Glutamatergic neuron (in vitro differentiated cells): ENCODE results near the gene CACNA1C. TPM values are rescaled to one million over a fixed set of nuclear protein-coding genes. Genes with fewer than 3 reads are reported as not detected.

Source experiments
- DNase-seq: peaks from one replicate; pipeline ENCODE4 v3.0.0; 2022
- H3K27ac Mint-ChIP-seq: one replicate; pipeline ENCODE4 v1.8.0; 2020; ENCODE audit warnings: mild to moderate bottlenecking, mixed read lengths, inconsistent platforms; ENCODE audit not compliant: unreplicated experiment
- H3K27me3 Mint-ChIP-seq: one replicate; pipeline ENCODE4 v1.8.0; 2020; ENCODE audit warnings: mild to moderate bottlenecking, moderate library complexity, mixed read lengths, inconsistent platforms; ENCODE audit not compliant: unreplicated experiment
- H3K36me3 Mint-ChIP-seq: one replicate; pipeline ENCODE4 v1.8.0; 2020; ENCODE audit warnings: mild to moderate bottlenecking, mixed read lengths, inconsistent platforms; ENCODE audit not compliant: unreplicated experiment
- H3K4me1 Mint-ChIP-seq: one replicate; pipeline ENCODE4 v1.8.0; 2020; ENCODE audit warnings: mild to moderate bottlenecking, low read depth, mixed read lengths, inconsistent platforms; ENCODE audit not compliant: unreplicated experiment
- H3K4me3 Mint-ChIP-seq: one replicate; pipeline ENCODE4 v1.8.0; 2020; ENCODE audit warnings: mild to moderate bottlenecking, mixed read lengths, inconsistent platforms; ENCODE audit not compliant: unreplicated experiment
- H3K9me3 Mint-ChIP-seq: one replicate; pipeline ENCODE4 v1.8.0; 2020; ENCODE audit warnings: mild to moderate bottlenecking, moderate library complexity, mixed read lengths, inconsistent platforms; ENCODE audit not compliant: unreplicated experiment
- total RNA-seq: library from RNA; stranded (reverse); fragmentation: NEBNext Ultra II Directional; extraction: Animal tissue kit (Norgen Biotek cat#: 25700); gene quantifications from one replicate; pipeline ENCODE4 v1.2.1, GENCODE V29; 2021; ENCODE audit not compliant: unreplicated experiment
- TF ChIP-seq, protein P1 (sequence below): fragments of 200-600 bp; sonication (generic); IDR thresholded peaks from one replicate; pipeline ENCODE4 v1.5.0; 2021; ENCODE audit not compliant: partially characterized antibody, unreplicated experiment

CACNA1C gene
- total RNA-seq, 1 donor from 2014 or later, result 11.0 TPM

DNA sequence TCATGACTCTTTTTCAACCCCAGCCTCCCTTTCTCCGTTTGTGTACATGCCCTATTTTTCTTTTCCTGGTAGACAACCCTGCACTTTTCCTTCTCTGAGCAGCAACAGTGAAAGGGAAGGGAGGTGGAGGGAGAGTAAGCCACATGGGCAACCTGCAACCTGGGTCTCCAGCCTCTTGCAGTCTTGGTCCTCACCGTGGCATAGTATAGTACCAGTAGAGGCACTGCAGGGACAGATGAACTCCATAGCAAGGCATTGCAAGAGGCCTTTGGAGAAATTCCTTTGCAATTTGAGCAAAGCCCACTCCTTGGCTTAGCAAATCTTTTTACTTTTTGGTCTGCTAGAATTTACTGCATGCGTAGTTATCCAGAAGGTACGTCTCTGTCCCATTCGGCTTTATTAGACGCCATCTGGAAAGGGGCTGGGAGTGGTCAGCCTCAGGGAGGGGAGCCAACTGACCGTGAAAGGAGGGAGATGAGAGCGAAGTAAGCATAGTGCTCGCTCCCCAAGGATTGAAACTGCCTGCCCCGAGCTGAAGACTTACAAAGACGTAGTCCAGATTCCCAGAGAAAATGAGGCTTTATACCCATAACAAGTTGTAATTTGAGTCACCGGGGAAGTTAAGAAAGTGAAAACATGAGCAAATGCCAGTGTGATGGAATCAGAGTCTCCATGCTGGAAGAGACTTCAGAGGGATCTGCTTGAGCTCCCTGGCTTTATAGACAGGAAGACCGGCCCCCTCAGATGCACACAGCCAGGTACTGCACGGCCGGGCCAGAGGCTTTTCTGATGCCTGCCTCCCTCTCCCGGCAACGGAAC, 332.0 kb downstream of the CACNA1C start:
- H3K27me3 Mint-ChIP-seq, result peaks cover 2% of the 10 kb centered on the region
- H3K36me3 Mint-ChIP-seq, result no peaks in the 10 kb centered on the region
- peaks cover 27% of the 10 kb centered on the region for H3K4me1 Mint-ChIP-seq
- no peak overlapping the region for H3K4me3 Mint-ChIP-seq
- H3K9me3 Mint-ChIP-seq, result no peaks in the 10 kb centered on the region
- no peak overlapping the region for H3K27ac Mint-ChIP-seq
- TF ChIP-seq, protein P1, sequence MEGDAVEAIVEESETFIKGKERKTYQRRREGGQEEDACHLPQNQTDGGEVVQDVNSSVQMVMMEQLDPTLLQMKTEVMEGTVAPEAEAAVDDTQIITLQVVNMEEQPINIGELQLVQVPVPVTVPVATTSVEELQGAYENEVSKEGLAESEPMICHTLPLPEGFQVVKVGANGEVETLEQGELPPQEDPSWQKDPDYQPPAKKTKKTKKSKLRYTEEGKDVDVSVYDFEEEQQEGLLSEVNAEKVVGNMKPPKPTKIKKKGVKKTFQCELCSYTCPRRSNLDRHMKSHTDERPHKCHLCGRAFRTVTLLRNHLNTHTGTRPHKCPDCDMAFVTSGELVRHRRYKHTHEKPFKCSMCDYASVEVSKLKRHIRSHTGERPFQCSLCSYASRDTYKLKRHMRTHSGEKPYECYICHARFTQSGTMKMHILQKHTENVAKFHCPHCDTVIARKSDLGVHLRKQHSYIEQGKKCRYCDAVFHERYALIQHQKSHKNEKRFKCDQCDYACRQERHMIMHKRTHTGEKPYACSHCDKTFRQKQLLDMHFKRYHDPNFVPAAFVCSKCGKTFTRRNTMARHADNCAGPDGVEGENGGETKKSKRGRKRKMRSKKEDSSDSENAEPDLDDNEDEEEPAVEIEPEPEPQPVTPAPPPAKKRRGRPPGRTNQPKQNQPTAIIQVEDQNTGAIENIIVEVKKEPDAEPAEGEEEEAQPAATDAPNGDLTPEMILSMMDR, result no peak
- no peak for DNase-seq

DNA sequence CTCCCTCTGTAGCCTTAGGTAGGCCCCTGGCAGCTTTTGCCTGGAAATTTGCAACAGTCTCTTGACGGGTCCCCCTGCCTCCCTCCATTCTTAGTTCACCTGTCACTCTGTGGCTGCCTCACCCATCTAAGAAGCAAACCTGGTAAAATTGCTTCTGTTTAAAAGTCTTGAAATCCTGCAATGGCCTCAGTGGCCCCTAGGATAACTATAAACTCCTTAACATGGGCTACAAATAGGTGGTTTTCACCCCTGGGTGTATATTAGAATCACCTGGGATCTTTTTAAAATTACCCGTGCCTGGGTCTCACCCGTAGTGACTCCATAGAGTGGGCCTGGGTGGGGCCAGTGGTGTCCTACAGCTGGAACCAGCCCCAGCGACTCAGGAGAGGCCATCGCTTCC, 332.7 kb downstream of the CACNA1C start:
- Mint-ChIP-seq H3K36me3 (peaks cover 4% of the 10 kb centered on the region), H3K4me3 (no peak overlapping the region), H3K9me3 (no peaks in the 10 kb centered on the region), H3K27me3 (peaks cover 3% of the 10 kb centered on the region), H3K27ac (no peak overlapping the region), H3K4me1 (peaks cover 20% of the 10 kb centered on the region)
- no peak for DNase-seq
- TF ChIP-seq, protein P1, result no peak

DNA sequence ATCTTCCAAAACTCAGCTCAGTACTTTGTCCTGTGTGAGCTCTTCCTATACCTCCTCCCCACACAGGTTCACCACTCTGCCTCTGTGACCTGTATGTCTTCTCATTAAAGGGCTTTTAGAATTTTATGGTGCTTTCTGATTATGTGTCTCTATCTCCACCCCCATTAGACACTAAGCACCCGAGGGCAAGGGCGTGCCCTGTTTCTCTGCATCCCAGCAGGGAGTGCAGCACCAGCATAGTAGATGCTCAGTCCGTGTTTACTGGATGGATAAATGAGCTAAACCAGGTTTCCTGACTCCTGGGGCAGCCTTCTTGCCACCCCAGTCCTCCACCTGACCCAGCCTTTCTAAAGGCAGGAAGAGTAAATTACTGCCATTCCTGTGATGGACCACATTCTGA, 333.8 kb downstream of the CACNA1C start:
- no peak for DNase-seq
- TF ChIP-seq, protein P1, result no peak

DNA sequence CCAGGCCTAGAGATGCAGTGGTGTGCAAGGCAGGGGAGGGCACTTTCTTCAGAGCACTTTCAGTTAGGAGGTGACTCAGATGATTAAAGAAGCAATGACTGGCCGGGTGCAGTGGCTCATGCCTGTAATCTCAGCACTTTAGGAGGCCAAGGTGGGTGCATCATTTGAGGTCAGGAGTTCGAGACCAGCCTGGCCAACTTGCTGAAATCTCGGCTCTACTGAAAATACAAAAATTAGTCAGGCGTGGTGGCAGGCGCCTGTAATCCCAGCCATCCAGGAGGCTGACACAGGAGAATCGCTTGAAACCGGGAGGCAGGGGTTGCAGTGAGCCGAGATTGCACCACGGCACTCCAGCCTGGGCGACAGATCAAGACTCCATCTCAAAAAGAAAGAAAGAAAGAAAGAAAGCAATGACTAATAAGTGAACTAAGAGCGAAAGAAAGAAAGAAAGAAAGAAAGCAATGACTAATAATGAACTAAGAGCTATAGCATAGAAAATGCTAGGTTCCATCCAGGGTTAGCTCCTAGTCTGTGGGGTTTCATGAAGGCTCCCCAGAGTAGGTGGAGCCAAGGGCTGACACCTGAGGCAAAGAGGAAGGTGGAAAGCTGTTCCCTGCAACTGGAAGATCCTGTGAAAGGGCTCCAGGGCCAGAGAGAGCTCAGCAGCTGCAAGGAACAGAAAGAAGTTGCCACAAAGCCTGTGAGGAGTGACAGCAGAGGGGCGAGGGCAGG, 334.5 kb downstream of the CACNA1C start:
- peaks cover 4% of the 10 kb centered on the region for H3K27me3 Mint-ChIP-seq
- no peak overlapping the region for H3K27ac Mint-ChIP-seq
- peaks cover 17% of the 10 kb centered on the region for H3K4me1 Mint-ChIP-seq
- TF ChIP-seq, protein P1, result no peak
- H3K9me3 Mint-ChIP-seq, result no peaks in the 10 kb centered on the region
- peaks cover 5% of the 10 kb centered on the region for H3K36me3 Mint-ChIP-seq
- no peak for DNase-seq
- H3K4me3 Mint-ChIP-seq, result no peak overlapping the region

More for the DNA sequence above, 333.8 kb downstream of the CACNA1C start:
- H3K27me3 Mint-ChIP-seq, result peaks cover 4% of the 10 kb centered on the region
- H3K4me1 Mint-ChIP-seq, result peaks cover 17% of the 10 kb centered on the region
- H3K4me3 Mint-ChIP-seq, result no peak overlapping the region
- peaks cover 5% of the 10 kb centered on the region for H3K36me3 Mint-ChIP-seq
- H3K27ac Mint-ChIP-seq, result no peak overlapping the region
- H3K9me3 Mint-ChIP-seq, result no peaks in the 10 kb centered on the region
